Kidney epithelial cell (primary cell): ENCODE results near the gene STAT3. TPM values are rescaled to one million over a fixed set of nuclear protein-coding genes. Genes with fewer than 3 reads are reported as not detected.
"Not testable (repeated sequence)": the region's sequence is repeated elsewhere in the genome, so short reads cannot be mapped to it uniquely, and the experiment has no call there.

Source experiments
- DNase-seq: peaks from one replicate; pipeline ENCODE4 v3.0.0-alpha.2; 2010; ENCODE audit warnings: low read depth
- H3K27me3 ChIP-seq: 2 replicates; pipeline ENCODE4 v1.6.0; 2011; ENCODE audit warnings: low read length; ENCODE audit not compliant: control insufficient read depth, insufficient read depth
- H3K36me3 ChIP-seq: 2 replicates; pipeline ENCODE4 v1.5.1; 2011; ENCODE audit warnings: low read length; ENCODE audit not compliant: control insufficient read depth, insufficient read depth
- H3K4me3 ChIP-seq: 2 replicates; pipeline ENCODE4 v1.5.1; 2011; ENCODE audit warnings: low read depth, mild to moderate bottlenecking, control low read depth, low read length
- CTCF ChIP-seq: IDR thresholded peaks from 2 replicates; pipeline ENCODE4 v1.5.1; 2011; ENCODE audit warnings: mild to moderate bottlenecking, moderate library complexity, low read length, control low read depth, inconsistent platforms; ENCODE audit not compliant: insufficient read depth, poor library complexity, severe bottlenecking
- total RNA-seq: library from RNA; depleted of rRNA; stranded (reverse); fragments of >200 nt; gene quantifications from 2 replicates; pipeline ENCODE4 v1.2.3, GENCODE V29; 2015

Gene STAT3
- total RNA-seq, 1 donor from 2014 or later, result 74.9 TPM

- no peak for DNase-seq
- Histone ChIP-seq H3K4me3 (no peak overlapping the region), H3K36me3 (no peaks in the 10 kb centered on the region), H3K27me3 (no peaks in the 10 kb centered on the region)
- TF ChIP-seq CTCF, result no peak
Measured at GRCh38 chr17:42365136-42365535, 23.1 kb downstream of the STAT3 start.

GRCh38 chr17:42363767-42364585, 24.3 kb downstream of the STAT3 start:
- no peaks in the 10 kb centered on the region for H3K36me3 ChIP-seq
- DNase-seq, result no peak
- no peak overlapping the region for H3K4me3 ChIP-seq
- no peak for TF ChIP-seq CTCF
- H3K27me3 ChIP-seq, result no peaks in the 10 kb centered on the region

GRCh38 chr17:42363231-42363630, 25.0 kb downstream of the STAT3 start:
- no peak for DNase-seq
- Histone ChIP-seq H3K4me3 (no peak overlapping the region), H3K27me3 (no peaks in the 10 kb centered on the region), H3K36me3 (no peaks in the 10 kb centered on the region)
- no peak for TF ChIP-seq CTCF

GRCh38 chr17:42362245-42362961, 25.8 kb downstream of the STAT3 start:
- no peak overlapping the region for H3K4me3 ChIP-seq
- DNase-seq, result no peak
- H3K27me3 ChIP-seq, result no peaks in the 10 kb centered on the region
- no peak for TF ChIP-seq CTCF
- H3K36me3 ChIP-seq, result no peaks in the 10 kb centered on the region

- Histone ChIP-seq H3K36me3 (no peaks in the 10 kb centered on the region), H3K27me3 (no peaks in the 10 kb centered on the region), H3K4me3 (no peak overlapping the region)
- no peak for DNase-seq
- no peak for TF ChIP-seq CTCF
Measured at GRCh38 chr17:42361781-42362186, 26.5 kb downstream of the STAT3 start.

- not testable (repeated sequence) for H3K36me3 ChIP-seq, DNase-seq
Measured at GRCh38 chr17:42360388-42360787, 27.9 kb downstream of the STAT3 start.

More at GRCh38 chr17:42360388-42360787, 27.9 kb downstream of the STAT3 start:
- H3K27me3 ChIP-seq, H3K4me3 ChIP-seq: not testable (repeated sequence)
